PC-9 (cell line): Measurements from ENCODE around the gene EPB41.

Source experiments
- EZH2 ChIP-seq: fragments of 200-600 bp; sonication (generic); IDR thresholded peaks from 2 replicates; pipeline ENCODE4 v1.8.0; 2017; ENCODE audit warnings: antibody characterized with exemption, low read depth
- TF ChIP-seq, protein P1 (sequence below): fragments of 200-600 bp; sonication (generic); conservative IDR thresholded peaks from 2 replicates; pipeline ENCODE4 v1.6.1; 2017; ENCODE audit warnings: mixed run types, antibody characterized with exemption, mild to moderate bottlenecking, moderate library complexity

DNA sequence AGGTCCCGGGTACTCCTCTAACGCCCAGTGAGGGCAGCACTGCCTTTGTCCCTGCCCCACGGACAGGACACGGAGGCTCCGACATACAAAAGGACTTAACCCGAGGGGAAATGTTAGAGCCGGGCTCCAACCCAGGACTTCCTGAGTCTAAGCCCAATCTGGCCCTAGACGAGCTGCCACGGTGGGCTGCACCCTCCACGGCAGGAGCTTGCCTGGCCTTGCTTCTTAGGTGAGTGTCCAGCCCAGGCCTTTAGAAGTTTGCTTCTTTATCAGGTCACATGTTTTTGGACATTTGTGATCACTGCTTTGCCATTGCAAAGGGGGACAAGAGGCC, 220.3 kb downstream of the EPB41 start:
- TF ChIP-seq, protein P1, sequence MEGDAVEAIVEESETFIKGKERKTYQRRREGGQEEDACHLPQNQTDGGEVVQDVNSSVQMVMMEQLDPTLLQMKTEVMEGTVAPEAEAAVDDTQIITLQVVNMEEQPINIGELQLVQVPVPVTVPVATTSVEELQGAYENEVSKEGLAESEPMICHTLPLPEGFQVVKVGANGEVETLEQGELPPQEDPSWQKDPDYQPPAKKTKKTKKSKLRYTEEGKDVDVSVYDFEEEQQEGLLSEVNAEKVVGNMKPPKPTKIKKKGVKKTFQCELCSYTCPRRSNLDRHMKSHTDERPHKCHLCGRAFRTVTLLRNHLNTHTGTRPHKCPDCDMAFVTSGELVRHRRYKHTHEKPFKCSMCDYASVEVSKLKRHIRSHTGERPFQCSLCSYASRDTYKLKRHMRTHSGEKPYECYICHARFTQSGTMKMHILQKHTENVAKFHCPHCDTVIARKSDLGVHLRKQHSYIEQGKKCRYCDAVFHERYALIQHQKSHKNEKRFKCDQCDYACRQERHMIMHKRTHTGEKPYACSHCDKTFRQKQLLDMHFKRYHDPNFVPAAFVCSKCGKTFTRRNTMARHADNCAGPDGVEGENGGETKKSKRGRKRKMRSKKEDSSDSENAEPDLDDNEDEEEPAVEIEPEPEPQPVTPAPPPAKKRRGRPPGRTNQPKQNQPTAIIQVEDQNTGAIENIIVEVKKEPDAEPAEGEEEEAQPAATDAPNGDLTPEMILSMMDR, result no peak
- TF ChIP-seq EZH2, result no peak
